Gastrocnemius medialis (tissue), 4 donors: Measurements from ENCODE around the gene PCYT2.

ENCODE experiments used
- CTCF ChIP-seq, 5 experiments: fragments of 450-650 bp in 3 of 5; fragments of 200-600 bp in 2 of 5; sonication (generic) in 2 of 5; IDR thresholded peaks in 4 of 5; conservative IDR thresholded peaks in 1 of 5; 1 replicate in 4 of 5; 2 replicates in 1 of 5; pipeline ENCODE4 v1.5.1; 2016 to 2019; ENCODE audit warnings: antibody characterized with exemption in 5 of 5, mild to moderate bottlenecking in 3 of 5, moderate library complexity in 3 of 5
- POLR2A ChIP-seq, 2 donors: fragments of 450-650 bp; IDR thresholded peaks; one replicate each; pipeline ENCODE4 v1.6.1; 2017; ENCODE audit warnings: antibody characterized with exemption in 2 of 2, mild to moderate bottlenecking in 2 of 2, moderate library complexity in 2 of 2

GRCh38 chr17:81890447-81891302 lies 20.5 kb downstream of the PCYT2 start:
- TF ChIP-seq CTCF (IDR thresholded peaks at IDR 0.05 in 4 of 5, conservative IDR thresholded peaks at IDR 0.05 in 1 of 5) (no peak), POLR2A (IDR thresholded peaks at IDR 0.05) (no peak)
